Measurements from ENCODE around the gene KDR.

DNA sequence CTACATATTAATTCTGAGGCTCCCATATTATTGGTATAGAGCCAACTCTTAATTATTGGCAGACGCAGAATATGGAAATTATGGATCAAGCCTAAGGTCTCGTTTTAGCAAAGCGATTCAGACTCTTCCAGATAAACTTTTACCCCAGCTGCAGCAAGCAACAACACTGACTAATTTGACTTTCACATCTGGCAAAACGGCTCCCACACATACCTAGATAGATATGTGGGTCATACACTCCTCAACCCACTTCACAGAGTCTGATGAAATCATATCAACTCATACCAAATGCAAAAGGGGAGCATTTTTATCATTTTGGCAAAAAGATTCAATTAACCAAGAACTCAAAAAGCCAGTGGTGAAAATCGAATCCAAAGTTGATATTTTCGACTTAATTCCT is 36.3 kb upstream of the KDR start:
- TF ChIP-seq, protein P1, sequence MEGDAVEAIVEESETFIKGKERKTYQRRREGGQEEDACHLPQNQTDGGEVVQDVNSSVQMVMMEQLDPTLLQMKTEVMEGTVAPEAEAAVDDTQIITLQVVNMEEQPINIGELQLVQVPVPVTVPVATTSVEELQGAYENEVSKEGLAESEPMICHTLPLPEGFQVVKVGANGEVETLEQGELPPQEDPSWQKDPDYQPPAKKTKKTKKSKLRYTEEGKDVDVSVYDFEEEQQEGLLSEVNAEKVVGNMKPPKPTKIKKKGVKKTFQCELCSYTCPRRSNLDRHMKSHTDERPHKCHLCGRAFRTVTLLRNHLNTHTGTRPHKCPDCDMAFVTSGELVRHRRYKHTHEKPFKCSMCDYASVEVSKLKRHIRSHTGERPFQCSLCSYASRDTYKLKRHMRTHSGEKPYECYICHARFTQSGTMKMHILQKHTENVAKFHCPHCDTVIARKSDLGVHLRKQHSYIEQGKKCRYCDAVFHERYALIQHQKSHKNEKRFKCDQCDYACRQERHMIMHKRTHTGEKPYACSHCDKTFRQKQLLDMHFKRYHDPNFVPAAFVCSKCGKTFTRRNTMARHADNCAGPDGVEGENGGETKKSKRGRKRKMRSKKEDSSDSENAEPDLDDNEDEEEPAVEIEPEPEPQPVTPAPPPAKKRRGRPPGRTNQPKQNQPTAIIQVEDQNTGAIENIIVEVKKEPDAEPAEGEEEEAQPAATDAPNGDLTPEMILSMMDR (conservative IDR thresholded peaks at IDR 0.05; ENCODE audit: low read length), result no peak
- TF ChIP-seq EZH2phosphoT487 (IDR thresholded peaks at IDR 0.05; ENCODE audit: borderline replicate concordance, low read depth, low read length), result no peak

Data from OCI-LY7 (cell line).